GM12878 (cell line): ENCODE results near the gene WWOX. TPM values are rescaled to one million over a fixed set of nuclear protein-coding genes. Genes with fewer than 3 reads are reported as not detected.

ENCODE experiments used
- ATAC-seq: fragments of 200-7000 bp; cut with Tn5 transposase; 3 replicates; pipeline ENCODE4 v1.9.1; 2020; ENCODE audit warnings: mild to moderate bottlenecking, moderate library complexity
- BruUV-seq: library from RNA; stranded (reverse); fragments of 400-500 nt; replicated peaks from 2 replicates; lab custom pipeline; 2021; lab: Mats Ljungman, UMichigan
- CTCF ChIA-PET: fragments of 300-600 bp; sonication (Branson Sonifier 250); formaldehyde crosslinking; extraction: SDS; loops from one replicate; lab custom pipeline; 2021; ENCODE audit warnings: inconsistent platforms; lab: Yijun Ruan, JAX
- POLR2A ChIA-PET: fragments of 350-600 bp; formaldehyde crosslinking; extraction: SDS; loops from one replicate; lab custom pipeline; 2021; ENCODE audit warnings: inconsistent platforms; lab: Charles Lee
- RAD21 ChIA-PET: fragments of 300-600 bp; sonication (Branson Sonifier 250); formaldehyde crosslinking; loops from one replicate; lab custom pipeline; 2023; ENCODE audit warnings: antibody characterized with exemption; ENCODE audit not compliant: unreplicated experiment; lab: Charles Lee
- SMC1A ChIA-PET: fragments of 300-600 bp; sonication (Branson Sonifier 250); formaldehyde crosslinking; loops from one replicate; lab custom pipeline; 2023; ENCODE audit not compliant: unreplicated experiment, uncharacterized antibody; lab: Charles Lee
- DNase-seq: peaks from one replicate; pipeline ENCODE4 v3.0.0-alpha.2; 2011; ENCODE audit warnings: low read depth, low spot score
- FAIRE-seq: peaks from 3 replicates; lab custom pipeline; 2011; peaks lifted over from hg19 to GRCh38; lab: Jason Lieb, UNC
- H2AFZ ChIP-seq: 2 replicates; pipeline ENCODE4 v1.6.0; 2011; ENCODE audit warnings: low read depth, low read length, control low read depth; ENCODE audit not compliant: control insufficient read depth
- H3K27ac ChIP-seq: 2 replicates; pipeline ENCODE4 v1.5.1; 2011; ENCODE audit warnings: control low read depth; ENCODE audit not compliant: control insufficient read depth, insufficient read depth
- H3K27me3 ChIP-seq, 2 experiments: replicated peaks in 1 of 2; 2 replicates each; pipeline versions ENCODE4 v1.6.0 to v1.6.1; 2011; ENCODE audit warnings: low read length in 1 of 2; ENCODE audit not compliant: control insufficient read depth in 2 of 2, insufficient read depth in 2 of 2
- H3K36me3 ChIP-seq, 2 experiments: 2 replicates each; pipeline ENCODE4 v1.5.1; 2011; ENCODE audit warnings: low read length in 1 of 2; ENCODE audit not compliant: control insufficient read depth in 2 of 2, insufficient read depth in 2 of 2
- H3K4me1 ChIP-seq: 2 replicates; pipeline ENCODE4 v1.6.1; 2011; ENCODE audit warnings: mild to moderate bottlenecking, low read length, moderate library complexity, mixed read lengths; ENCODE audit not compliant: control insufficient read depth, insufficient read depth
- H3K4me2 ChIP-seq: 2 replicates; pipeline ENCODE4 v1.6.0; 2011; ENCODE audit warnings: control low read depth; ENCODE audit not compliant: control insufficient read depth, insufficient read depth
- H3K4me3 ChIP-seq: fragments of 200-600 bp; sonication (generic); 2 replicates; pipeline ENCODE4 v1.5.1; 2016
- H3K79me2 ChIP-seq: 2 replicates; pipeline ENCODE4 v1.6.0; 2011; ENCODE audit warnings: low read length; ENCODE audit not compliant: control insufficient read depth, insufficient read depth
- H3K9ac ChIP-seq: 2 replicates; pipeline ENCODE4 v1.8.0; 2011; ENCODE audit warnings: low read length, control low read depth, mixed read lengths; ENCODE audit not compliant: control insufficient read depth, insufficient read depth
- H3K9me3 ChIP-seq: replicated peaks from 3 replicates; pipeline ENCODE4 v1.5.1; 2011; ENCODE audit warnings: mild to moderate bottlenecking, low read length; ENCODE audit not compliant: control insufficient read depth, insufficient read depth
- H4K20me1 ChIP-seq: 2 replicates; pipeline ENCODE4 v1.6.0; 2011; ENCODE audit not compliant: control insufficient read depth, insufficient read depth
- CHD1 ChIP-seq: IDR thresholded peaks from 2 replicates; pipeline ENCODE4 v1.6.1; 2012; ENCODE audit warnings: low read depth, low read length, improper control_type of control experiment
- EZH2 ChIP-seq: IDR thresholded peaks from 2 replicates; pipeline ENCODE4 v1.6.1; 2012; ENCODE audit warnings: low read depth, mild to moderate bottlenecking, control low read depth, inconsistent platforms, low read length, borderline replicate concordance; ENCODE audit not compliant: control insufficient read depth
- GABPA ChIP-seq: IDR thresholded peaks from 2 replicates; pipeline ENCODE4 v1.6.1; 2014; ENCODE audit warnings: antibody characterized with exemption, low read depth, mild to moderate bottlenecking, inconsistent platforms
- HDAC6 ChIP-seq: fragments of 200-600 bp; sonication (generic); IDR thresholded peaks from one replicate; pipeline ENCODE4 v1.8.0; 2017; ENCODE audit warnings: antibody characterized with exemption; ENCODE audit not compliant: unreplicated experiment
- MYB ChIP-seq: fragments of 150-350 bp; IDR thresholded peaks from 2 replicates; pipeline ENCODE4 v1.6.1; 2014; ENCODE audit warnings: mild to moderate bottlenecking, low read depth, low read length, borderline replicate concordance
- MYC ChIP-seq: IDR thresholded peaks from 2 replicates; pipeline ENCODE4 v1.6.1; 2011; ENCODE audit warnings: mild to moderate bottlenecking, low read length, moderate library complexity, inconsistent platforms; ENCODE audit not compliant: insufficient read depth, insufficient replicate concordance, insufficient read length, severe bottlenecking
- NFIC ChIP-seq: IDR thresholded peaks from 2 replicates; pipeline ENCODE4 v1.6.1; 2012; ENCODE audit warnings: low read depth, mild to moderate bottlenecking, inconsistent platforms, low read length, moderate library complexity
- SMC3 ChIP-seq: IDR thresholded peaks from 2 replicates; pipeline ENCODE4 v1.6.1; 2011; ENCODE audit warnings: low read length, improper control_type of control experiment, borderline replicate concordance
- TARDBP ChIP-seq: IDR thresholded peaks from 2 replicates; pipeline ENCODE4 v1.6.1; 2016; ENCODE audit warnings: borderline replicate concordance
- WGBS: methylation state at CpG from one replicate; pipeline ENCODE4 v1.1.6; 2016; ENCODE audit warnings: low lambda C conversion rate; ENCODE audit not compliant: insufficient replicate concordance, insufficient coverage; ENCODE audit errors: missing lambda C conversion rate; 5-methylcytosine and 5-hydroxymethylcytosine counted together
- in situ Hi-C: fragments of 300-500 bp; cut with MboI; formaldehyde crosslinking; loops from 9 replicates; pipeline ENCODE4 v1.14.3; 2018; ENCODE audit warnings: mixed read lengths
- intact Hi-C: fragments of 100-400 bp; cut with micrococcal nuclease; formaldehyde crosslinking; loops from one replicate; pipeline ENCODE4 v1.14.2; 2022; ENCODE audit not compliant: unreplicated experiment
- polyA plus RNA-seq, 11 experiments: library from polyadenylated mRNA; depleted of rRNA in 4 of 11; unstranded in 6 of 11; stranded (reverse) in 5 of 11; fragments of >200 nt; fragmentation: Nextera tagmentation in 4 of 11; fragmentation: Illumina TruSeq in 1 of 11; extraction: Ambion mirVana in 4 of 11; extraction: Trizol in 1 of 11; gene quantifications; 1 replicate in 1 of 11; 2 replicates in 10 of 11; pipeline versions ENCODE4 v1.2.1 to v1.2.3, GENCODE V29; 2011 to 2016; ENCODE audit warnings: inconsistent platforms in 2 of 11, missing spikeins in 2 of 11, low read depth in 1 of 11
- total RNA-seq, 4 experiments: library from RNA; depleted of rRNA in 3 of 4; stranded (reverse); fragments of >200 nt in 3 of 4; fragmentation: Illumina TruSeq in 1 of 4; extraction: Trizol in 1 of 4; gene quantifications; 2 replicates each; pipeline versions ENCODE4 v1.2.1 to v1.2.3, GENCODE V29; 2013 to 2021
- TF ChIP-seq, protein P1 (sequence below): IDR thresholded peaks from 2 replicates; pipeline ENCODE4 v1.6.1; 2012; ENCODE audit warnings: improper control_type of control experiment, low read depth, low read length; ENCODE audit not compliant: insufficient replicate concordance
- TF ChIP-seq, protein P2 (sequence below): fragments of 450-650 bp; IDR thresholded peaks from 2 replicates; pipeline ENCODE4 v1.6.1; 2017; ENCODE audit warnings: mild to moderate bottlenecking, moderate library complexity
- TF ChIP-seq, protein P3 (sequence below): IDR thresholded peaks from 2 replicates; pipeline ENCODE4 v1.6.1; 2012; ENCODE audit warnings: low read length, inconsistent platforms

The WWOX gene
- total and polyA plus RNA-seq, 10 of the 15 experiments (the other 5 are each of a cell fraction or from before 2014, with no cell fraction given): 2.8 to 24.4 (median 17.8) TPM

DNA sequence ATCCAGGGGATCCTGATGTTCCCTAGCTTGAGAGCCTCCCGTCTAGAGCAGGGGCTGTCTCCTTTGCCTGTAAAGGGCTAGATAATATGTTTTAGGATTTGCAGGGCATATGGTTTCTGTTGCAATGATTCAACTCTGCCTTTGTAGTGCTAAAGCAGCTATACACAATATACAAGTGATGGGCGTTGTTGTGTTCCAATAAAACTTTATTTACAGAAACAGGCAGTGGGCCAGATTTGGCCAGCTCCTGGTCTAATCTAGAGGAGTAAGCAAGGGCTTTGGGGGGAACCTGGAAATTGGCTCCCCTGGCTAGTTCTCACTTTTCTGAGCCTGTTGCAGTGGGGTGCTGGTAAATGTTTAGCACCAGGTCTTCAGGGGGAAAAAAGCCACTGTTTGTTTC lies 13.8 kb downstream of the WWOX start (continued):
- TF ChIP-seq, protein P1, sequence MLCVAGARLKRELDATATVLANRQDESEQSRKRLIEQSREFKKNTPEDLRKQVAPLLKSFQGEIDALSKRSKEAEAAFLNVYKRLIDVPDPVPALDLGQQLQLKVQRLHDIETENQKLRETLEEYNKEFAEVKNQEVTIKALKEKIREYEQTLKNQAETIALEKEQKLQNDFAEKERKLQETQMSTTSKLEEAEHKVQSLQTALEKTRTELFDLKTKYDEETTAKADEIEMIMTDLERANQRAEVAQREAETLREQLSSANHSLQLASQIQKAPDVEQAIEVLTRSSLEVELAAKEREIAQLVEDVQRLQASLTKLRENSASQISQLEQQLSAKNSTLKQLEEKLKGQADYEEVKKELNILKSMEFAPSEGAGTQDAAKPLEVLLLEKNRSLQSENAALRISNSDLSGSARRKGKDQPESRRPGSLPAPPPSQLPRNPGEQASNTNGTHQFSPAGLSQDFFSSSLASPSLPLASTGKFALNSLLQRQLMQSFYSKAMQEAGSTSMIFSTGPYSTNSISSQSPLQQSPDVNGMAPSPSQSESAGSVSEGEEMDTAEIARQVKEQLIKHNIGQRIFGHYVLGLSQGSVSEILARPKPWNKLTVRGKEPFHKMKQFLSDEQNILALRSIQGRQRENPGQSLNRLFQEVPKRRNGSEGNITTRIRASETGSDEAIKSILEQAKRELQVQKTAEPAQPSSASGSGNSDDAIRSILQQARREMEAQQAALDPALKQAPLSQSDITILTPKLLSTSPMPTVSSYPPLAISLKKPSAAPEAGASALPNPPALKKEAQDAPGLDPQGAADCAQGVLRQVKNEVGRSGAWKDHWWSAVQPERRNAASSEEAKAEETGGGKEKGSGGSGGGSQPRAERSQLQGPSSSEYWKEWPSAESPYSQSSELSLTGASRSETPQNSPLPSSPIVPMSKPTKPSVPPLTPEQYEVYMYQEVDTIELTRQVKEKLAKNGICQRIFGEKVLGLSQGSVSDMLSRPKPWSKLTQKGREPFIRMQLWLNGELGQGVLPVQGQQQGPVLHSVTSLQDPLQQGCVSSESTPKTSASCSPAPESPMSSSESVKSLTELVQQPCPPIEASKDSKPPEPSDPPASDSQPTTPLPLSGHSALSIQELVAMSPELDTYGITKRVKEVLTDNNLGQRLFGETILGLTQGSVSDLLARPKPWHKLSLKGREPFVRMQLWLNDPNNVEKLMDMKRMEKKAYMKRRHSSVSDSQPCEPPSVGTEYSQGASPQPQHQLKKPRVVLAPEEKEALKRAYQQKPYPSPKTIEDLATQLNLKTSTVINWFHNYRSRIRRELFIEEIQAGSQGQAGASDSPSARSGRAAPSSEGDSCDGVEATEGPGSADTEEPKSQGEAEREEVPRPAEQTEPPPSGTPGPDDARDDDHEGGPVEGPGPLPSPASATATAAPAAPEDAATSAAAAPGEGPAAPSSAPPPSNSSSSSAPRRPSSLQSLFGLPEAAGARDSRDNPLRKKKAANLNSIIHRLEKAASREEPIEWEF: no peak
- TF ChIP-seq, all 136 proteins: peak for 1

DNA sequence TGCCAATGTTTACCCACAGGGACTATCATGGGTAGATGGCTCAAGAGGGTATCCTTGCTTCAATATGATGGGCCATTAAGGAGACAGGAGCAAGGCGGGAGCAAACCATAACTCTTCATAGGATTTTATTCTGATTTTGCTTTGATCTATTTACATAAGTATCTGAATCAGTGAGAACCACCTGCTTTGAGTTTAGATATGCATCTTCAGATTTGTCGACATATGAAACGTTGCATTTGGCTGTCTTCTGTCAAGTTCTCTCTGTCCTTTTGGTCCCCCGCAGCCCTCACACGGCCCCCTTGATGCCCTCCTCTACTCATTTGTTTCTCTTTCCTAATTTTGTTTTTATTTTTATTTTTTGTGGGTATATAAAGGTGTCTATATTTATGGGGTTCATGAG lies 16.2 kb downstream of the WWOX start:
- in situ Hi-C loops: no loop called here
- TF ChIP-seq MYC: no peak
- TF ChIP-seq, protein P2, sequence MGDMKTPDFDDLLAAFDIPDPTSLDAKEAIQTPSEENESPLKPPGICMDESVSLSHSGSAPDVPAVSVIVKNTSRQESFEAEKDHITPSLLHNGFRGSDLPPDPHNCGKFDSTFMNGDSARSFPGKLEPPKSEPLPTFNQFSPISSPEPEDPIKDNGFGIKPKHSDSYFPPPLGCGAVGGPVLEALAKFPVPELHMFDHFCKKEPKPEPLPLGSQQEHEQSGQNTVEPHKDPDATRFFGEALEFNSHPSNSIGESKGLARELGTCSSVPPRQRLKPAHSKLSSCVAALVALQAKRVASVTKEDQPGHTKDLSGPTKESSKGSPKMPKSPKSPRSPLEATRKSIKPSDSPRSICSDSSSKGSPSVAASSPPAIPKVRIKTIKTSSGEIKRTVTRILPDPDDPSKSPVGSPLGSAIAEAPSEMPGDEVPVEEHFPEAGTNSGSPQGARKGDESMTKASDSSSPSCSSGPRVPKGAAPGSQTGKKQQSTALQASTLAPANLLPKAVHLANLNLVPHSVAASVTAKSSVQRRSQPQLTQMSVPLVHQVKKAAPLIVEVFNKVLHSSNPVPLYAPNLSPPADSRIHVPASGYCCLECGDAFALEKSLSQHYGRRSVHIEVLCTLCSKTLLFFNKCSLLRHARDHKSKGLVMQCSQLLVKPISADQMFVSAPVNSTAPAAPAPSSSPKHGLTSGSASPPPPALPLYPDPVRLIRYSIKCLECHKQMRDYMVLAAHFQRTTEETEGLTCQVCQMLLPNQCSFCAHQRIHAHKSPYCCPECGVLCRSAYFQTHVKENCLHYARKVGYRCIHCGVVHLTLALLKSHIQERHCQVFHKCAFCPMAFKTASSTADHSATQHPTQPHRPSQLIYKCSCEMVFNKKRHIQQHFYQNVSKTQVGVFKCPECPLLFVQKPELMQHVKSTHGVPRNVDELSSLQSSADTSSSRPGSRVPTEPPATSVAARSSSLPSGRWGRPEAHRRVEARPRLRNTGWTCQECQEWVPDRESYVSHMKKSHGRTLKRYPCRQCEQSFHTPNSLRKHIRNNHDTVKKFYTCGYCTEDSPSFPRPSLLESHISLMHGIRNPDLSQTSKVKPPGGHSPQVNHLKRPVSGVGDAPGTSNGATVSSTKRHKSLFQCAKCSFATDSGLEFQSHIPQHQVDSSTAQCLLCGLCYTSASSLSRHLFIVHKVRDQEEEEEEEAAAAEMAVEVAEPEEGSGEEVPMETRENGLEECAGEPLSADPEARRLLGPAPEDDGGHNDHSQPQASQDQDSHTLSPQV: no peak
- TF ChIP-seq MYB: no peak
- no peak for TF ChIP-seq TARDBP
- no peak for TF ChIP-seq SMC3
- TF ChIP-seq EZH2: no peak
- no peak for TF ChIP-seq CHD1
- no peak for TF ChIP-seq GABPA
- no peak for TF ChIP-seq HDAC6
- no peak for TF ChIP-seq NFIC
- TF ChIP-seq, protein P3, sequence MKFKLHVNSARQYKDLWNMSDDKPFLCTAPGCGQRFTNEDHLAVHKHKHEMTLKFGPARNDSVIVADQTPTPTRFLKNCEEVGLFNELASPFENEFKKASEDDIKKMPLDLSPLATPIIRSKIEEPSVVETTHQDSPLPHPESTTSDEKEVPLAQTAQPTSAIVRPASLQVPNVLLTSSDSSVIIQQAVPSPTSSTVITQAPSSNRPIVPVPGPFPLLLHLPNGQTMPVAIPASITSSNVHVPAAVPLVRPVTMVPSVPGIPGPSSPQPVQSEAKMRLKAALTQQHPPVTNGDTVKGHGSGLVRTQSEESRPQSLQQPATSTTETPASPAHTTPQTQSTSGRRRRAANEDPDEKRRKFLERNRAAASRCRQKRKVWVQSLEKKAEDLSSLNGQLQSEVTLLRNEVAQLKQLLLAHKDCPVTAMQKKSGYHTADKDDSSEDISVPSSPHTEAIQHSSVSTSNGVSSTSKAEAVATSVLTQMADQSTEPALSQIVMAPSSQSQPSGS: no peak

More for the DNA sequence above, 16.2 kb downstream of the WWOX start:
- Histone ChIP-seq H3K27me3 (no peaks in the 10 kb centered on the region), H2AFZ (no peak overlapping the region), H3K36me3 (no peaks in the 10 kb centered on the region), H3K9ac (no peak overlapping the region), H4K20me1 (no peaks in the 10 kb centered on the region), H3K9me3 (no peaks in the 10 kb centered on the region), H3K4me1 (no peaks in the 10 kb centered on the region), H3K4me3 (no peak overlapping the region), H3K27ac (no peak overlapping the region), H3K79me2 (no peaks in the 10 kb centered on the region), H3K4me2 (no peak overlapping the region)
- SMC1A ChIA-PET: no interaction called here
- FAIRE-seq: no peak
- RAD21 ChIA-PET: no interaction called here
- no peak for DNase-seq
- WGBS: 97% methylated on average over 5 of the region's 5 CpGs
- POLR2A ChIA-PET: no interaction called here
- intact Hi-C loops: no loop called here
- ATAC-seq: no peak
- BruUV-seq: no TSS peak
- CTCF ChIA-PET: interaction anchor here (1.5 kb wide), 1 partner anchor 7 kb away, joined by 3 read pairs; no protein-coding TSS in a partner anchor
